HG02973 (cell line): ENCODE data around the gene TPRG1.
"Not testable (repeated sequence)": the region's sequence is repeated elsewhere in the genome, so short reads cannot be mapped to it uniquely, and the experiment has no call there.

Experiments
- ATAC-seq: cut with Tn5 transposase; IDR thresholded peaks from one replicate; pipeline ENCODE4 v1.9.1; 2021; ENCODE audit warnings: moderate library complexity; ENCODE audit not compliant: unreplicated experiment

The TPRG1 gene

DNA sequence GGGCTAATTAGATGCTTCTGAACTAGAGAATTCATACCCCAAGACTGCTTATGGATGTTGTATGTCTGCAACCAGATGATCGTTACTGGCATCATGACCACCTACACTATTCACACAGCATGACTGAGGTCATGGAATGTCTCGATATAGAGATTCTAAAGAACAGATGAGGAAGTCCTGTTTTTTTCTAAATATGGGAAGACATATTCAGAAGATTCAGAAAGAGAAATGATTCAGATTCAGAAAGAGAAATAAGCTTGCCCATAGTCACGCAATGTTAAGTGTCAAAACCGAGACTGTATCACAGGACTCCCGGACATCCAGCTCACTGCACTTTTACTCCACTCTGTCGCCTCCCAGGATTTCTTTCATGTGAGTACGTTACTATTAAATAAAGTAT is 136.2 kb downstream of the TPRG1 start:
- peak; percentile 50 for ATAC-seq

DNA sequence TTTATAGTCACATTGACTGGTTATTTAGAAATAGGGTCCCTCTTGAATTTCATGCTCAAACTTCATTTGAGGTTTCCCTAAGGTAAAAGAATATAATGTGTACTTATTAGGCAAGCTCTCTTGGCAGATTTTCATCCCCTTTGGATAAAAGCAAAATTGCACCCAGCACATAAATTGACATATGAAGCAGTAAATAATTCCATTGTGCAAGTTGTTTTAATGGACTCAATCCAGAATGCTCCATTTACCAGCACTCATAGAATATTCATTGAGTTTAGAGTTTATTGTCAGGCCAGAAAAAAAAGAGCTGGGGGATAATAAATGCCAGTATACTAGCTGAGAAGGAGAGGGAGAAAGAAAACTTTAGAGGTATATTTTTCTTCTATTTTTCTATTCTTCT is 136.8 kb downstream of the TPRG1 start:
- ATAC-seq, result no peak

DNA sequence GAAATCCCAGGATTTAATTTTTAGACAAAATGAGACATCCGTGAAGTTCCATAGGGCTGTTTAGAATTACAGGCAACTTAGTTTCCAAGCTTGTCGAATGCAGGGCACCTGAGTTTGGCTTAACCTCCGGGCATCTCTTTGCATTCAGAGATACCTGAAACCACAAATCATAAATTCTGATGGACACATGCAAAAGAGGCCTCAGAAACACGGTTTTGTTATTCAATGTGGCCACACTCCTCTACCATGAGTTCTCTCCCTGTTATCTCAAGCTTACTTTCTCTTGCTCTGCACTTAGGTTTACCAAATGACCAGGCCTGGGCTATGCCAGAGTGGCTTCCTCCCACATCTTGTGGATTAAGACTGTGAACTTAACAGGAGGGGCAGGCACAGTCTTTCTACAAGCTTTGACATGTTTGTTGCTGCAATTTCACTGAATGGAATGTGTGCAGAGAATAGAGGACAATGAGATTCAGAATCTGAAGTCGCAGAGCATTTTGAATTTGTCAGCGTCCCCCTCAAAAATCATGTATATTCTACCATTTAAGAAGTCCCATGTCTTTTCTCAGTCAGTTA is 137.7 kb downstream of the TPRG1 start:
- no peak for ATAC-seq

DNA sequence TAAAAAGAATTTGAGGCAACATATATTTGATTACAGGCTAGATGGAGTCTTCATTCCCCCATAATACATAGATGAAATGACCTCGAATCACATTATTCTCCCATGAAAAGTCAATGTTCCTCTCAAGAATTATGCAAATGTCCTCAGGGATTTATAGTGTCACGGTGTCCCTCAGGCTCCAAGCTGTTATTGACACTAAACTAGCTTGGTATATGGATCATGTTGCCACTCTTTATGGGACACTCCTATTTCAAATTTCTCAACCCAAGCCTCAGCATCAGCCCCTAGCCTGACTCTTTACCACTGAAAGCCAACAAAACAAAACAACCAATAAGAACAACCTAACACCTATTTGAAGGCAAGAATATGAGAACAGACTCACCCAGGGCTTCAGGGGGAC is 139.8 kb downstream of the TPRG1 start:
- no peak for ATAC-seq

DNA sequence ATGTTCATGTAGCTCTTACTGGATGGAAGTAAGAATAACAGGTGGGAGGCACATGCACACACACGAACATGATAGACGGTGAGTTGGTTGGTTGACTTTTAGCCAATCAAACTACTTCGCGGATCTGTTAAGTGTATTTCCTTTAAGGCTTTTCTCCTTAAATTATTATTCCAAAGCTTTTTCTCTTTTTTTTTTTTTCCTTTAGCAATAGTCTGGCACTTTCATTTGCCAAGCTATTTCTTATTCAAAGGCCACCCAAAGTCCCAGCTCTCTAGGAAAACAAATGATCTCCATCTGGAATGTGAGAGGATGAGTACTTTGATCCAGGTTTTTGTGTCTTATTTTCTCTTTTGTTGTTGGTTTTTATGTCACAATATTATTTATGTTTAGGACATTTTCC is 141.1 kb downstream of the TPRG1 start:
- ATAC-seq, result no peak

- no peak for ATAC-seq
These were observed 144.7 kb downstream of the TPRG1 start for GRCh38 chr3:189316296-189317019.

DNA sequence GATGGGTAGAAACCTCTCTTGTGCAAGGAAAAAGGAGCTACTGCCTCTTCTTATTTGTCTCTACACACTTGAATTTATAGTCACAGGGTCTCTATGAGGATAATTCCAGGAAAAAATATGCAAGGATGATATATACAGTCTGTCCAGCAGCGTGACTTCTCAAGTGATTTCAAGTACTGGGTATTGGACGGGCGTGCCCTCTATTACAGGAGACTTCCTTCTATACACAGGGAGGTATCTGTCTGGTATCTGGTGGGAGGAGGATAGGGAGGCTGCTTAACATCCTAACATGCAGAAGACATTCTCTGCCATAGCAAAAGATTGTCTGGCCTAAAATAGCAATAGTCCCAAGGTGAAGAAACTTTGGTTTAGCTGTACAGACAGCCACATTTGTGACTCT is 146.1 kb downstream of the TPRG1 start:
- ATAC-seq, result no peak

- no peak for ATAC-seq
These were observed 148.7 kb downstream of the TPRG1 start for GRCh38 chr3:189320511-189320910.

DNA sequence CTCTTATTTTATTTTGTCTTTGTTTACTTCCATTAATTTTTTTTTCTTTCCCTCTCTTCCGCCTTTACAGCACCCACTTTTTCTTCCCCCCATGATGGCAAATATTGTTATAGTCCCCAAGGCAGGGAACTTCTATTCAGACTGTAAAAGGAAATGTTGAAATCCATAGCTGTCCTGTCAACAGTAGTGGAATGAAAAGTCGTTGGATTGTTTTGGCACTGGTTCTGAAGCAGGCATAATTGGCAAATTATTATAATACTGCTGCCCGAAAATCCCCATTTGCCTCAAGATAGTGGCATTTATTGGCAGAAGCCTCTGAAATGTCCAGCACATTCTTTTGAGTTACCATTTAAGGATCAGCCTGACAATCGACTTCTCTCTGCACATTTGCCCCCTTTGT is 150.6 kb downstream of the TPRG1 start:
- ATAC-seq, result no peak

GRCh38 chr3:189324538-189325138 is 152.9 kb downstream of the TPRG1 start:
- ATAC-seq, result peak; percentile 98

GRCh38 chr3:189325454-189325853 is 153.7 kb downstream of the TPRG1 start:
- no peak for ATAC-seq

DNA sequence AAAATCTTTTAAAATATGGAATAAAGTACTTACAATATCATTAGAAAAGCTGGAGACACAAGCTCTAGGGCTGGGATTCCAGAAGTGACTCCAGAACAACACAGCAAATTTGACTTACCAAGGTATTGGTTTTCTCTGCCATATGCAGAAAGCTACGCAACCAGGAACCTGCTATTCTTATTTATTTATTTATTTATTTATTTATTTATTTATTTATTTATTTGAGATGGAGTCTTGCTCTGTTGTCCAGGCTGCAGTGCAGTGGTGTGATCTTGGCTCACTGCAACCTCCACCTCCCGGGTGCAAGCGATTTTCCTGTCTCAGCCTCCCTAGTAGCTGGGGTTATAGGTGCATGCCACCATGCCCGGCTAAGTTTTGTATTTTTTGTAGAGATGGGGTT is 157.9 kb downstream of the TPRG1 start:
- ATAC-seq, result not testable (repeated sequence)

- ATAC-seq, result no peak
These were observed 158.3 kb downstream of the TPRG1 start for GRCh38 chr3:189330066-189330465.

DNA sequence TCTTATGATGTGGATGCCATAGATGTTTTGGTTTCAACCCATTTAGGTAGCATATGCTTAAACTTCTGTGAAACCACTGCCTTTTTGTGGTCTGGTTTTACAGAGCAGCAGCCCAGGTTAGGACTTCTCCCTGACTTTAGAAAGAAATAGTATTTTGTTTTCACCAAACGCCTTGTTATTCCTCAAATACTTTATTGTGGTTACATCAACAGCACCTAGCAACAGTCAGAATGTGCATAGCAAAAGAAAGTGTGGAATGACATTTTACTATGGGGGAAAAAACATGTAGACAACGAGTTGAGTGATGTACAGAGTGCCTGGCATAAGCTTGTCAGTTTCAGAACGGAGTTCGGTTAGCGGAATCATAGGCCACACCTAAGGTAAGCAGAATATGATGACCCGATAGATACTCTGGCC is 159.2 kb downstream of the TPRG1 start:
- ATAC-seq, result no peak

GRCh38 chr3:189334064-189334920 is 162.5 kb downstream of the TPRG1 start:
- no peak for ATAC-seq

DNA sequence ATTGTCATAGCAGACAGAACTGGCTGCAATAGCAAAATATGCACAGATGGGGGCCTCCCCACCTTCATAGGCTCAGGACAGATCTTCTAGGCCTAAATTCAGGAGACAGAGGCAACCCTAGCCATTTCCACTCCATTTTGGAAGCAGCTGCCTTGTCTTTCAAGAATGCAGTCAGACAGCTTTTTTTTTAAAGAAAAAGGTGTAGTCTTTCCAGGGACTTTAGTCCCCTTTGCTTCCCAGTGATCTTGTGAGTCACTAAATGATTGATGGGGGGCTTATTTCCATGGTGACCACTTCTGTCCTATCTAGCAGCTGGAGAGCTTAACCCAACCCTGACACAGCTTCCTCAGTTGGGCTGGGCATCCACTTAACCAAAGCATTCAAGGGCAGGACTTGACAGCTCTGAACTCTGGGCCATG is 165.9 kb downstream of the TPRG1 start:
- ATAC-seq, result no peak

GRCh38 chr3:189338366-189338765 is 166.6 kb downstream of the TPRG1 start:
- no peak for ATAC-seq

- ATAC-seq, result no peak
These were observed 168.2 kb downstream of the TPRG1 start for GRCh38 chr3:189339996-189340395.

DNA sequence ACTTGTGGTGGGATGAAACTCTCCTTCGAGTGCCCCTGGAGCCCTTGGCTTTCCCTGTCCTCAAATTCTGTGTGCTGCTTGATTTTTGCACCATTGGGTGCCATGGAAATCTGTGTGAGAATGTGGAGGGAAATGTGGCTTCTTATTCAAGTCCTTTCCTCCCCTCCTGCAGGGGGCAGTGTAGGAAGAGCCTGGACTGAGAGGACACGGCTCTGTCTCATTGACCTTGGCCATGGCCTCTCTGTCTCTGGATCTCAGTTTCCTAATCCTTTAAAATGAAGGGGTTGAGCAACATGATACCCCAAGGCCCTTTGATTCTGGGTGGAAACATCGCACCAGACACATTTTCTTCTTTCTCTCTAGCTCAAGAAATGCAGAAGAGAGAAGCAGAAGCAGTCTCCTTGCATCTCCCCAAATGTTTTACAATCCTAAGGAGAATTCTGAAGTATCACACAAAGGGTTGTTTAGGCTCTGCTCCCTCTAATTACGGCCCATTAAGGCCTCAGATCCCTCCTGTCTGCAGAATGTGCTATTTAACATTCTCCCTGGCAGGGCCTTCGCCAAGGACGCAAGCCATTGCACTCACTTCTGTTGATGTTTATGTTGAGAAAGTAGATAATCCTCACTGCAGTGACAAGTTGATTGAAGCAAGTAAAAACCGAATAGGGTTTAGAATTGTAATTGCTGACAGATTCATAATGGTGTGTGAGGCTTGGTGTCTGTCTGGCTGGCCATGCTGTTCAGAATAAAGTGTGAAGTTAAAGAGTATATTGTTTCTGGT is 169.1 kb downstream of the TPRG1 start:
- ATAC-seq, result no peak

DNA sequence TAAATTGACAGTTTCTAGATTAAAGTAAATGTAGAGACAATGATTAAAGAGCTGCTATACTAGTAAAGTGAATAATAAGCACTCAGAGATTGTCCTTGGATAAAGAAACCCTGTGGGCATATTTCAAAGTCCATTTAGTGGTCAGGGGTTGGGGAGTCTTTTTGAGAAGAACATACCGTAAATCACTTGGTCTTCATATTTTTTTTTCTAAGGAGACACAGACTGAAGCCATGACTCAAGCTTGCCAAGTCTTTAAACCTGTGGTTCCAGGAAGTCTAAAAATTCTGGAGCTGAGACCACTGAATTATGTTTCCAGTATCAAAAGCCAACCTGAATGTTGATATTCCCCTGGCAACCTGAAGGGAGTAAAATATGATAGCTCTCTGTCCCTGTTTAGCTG is 171.0 kb downstream of the TPRG1 start:
- ATAC-seq, result no peak

DNA sequence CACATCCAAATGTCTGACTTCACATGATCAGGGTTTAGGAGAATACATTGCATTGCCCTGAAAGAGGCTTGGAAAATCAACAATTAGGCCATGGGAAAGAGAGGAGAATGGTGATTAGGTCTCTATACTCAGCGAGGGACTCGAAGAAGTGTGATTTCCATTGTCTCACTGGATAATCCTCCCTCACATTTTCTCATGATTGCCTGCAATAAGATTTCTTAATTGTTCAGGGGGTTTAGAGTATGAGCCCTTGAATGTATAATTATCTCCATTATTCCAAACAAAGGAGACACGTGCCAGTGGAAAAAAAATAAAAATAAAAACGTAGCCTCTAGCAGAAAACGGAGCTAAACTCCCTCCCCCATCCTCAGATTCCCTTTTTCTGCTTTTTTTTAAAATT is 173.2 kb downstream of the TPRG1 start:
- no peak for ATAC-seq
